Subcutaneous adipose tissue (tissue), 4 donors: ENCODE measurements around the gene LRRC8E. TPM values are rescaled to one million over a fixed set of nuclear protein-coding genes. Genes with fewer than 3 reads are reported as not detected.

Experiments
- CTCF ChIP-seq: fragments of 450-650 bp; IDR thresholded peaks from one replicate; pipeline ENCODE4 v1.5.1; 2016; ENCODE audit warnings: low read depth, mild to moderate bottlenecking, control low read depth, antibody characterized with exemption, moderate library complexity
- total RNA-seq, 4 donors: library from RNA; depleted of rRNA; stranded (reverse); fragments of >200 nt; gene quantifications; one replicate each; pipeline ENCODE4 v1.1.0, GENCODE V29; 2016

LRRC8E gene
- total RNA-seq, 4 donors from 2014 or later, result 0.19 to 1.5 (median 0.50) TPM

GRCh38 chr19:7844951-7845350 lies 43.4 kb upstream of the LRRC8E start:
- TF ChIP-seq CTCF, result no peak

- TF ChIP-seq CTCF, result no peak
Measured at GRCh38 chr19:7845390-7846154, 42.7 kb upstream of the LRRC8E start.

GRCh38 chr19:7846155-7846646 lies 42.1 kb upstream of the LRRC8E start:
- no peak for TF ChIP-seq CTCF

- TF ChIP-seq CTCF, result no peak
Measured at GRCh38 chr19:7847664-7848063, 40.6 kb upstream of the LRRC8E start.

GRCh38 chr19:7848779-7849457 lies 39.4 kb upstream of the LRRC8E start:
- TF ChIP-seq CTCF, result no peak

- no peak for TF ChIP-seq CTCF
Measured at GRCh38 chr19:7849631-7849999, 38.7 kb upstream of the LRRC8E start.

GRCh38 chr19:7850000-7850813 lies 38.1 kb upstream of the LRRC8E start:
- no peak for TF ChIP-seq CTCF
